NK-92 (cell line): ENCODE results near the gene CXCL10.
"Not testable (repeated sequence)": the region's sequence is repeated elsewhere in the genome, so short reads cannot be mapped to it uniquely, and the experiment has no call there.

ENCODE experiments used
- DNase-seq: peaks from one replicate; lab custom pipeline; 2025; ENCODE audit not compliant: unreplicated experiment; lab: John Stamatoyannopoulos, UW

CXCL10 gene

GRCh38 chr4:76023389-76023788, at the start of gene CXCL10:
Gene CXCL10 (minus strand): TSS chr4:76023497. CDS start chr4:76023431, 66 bp downstream.
- no peak for DNase-seq

DNA sequence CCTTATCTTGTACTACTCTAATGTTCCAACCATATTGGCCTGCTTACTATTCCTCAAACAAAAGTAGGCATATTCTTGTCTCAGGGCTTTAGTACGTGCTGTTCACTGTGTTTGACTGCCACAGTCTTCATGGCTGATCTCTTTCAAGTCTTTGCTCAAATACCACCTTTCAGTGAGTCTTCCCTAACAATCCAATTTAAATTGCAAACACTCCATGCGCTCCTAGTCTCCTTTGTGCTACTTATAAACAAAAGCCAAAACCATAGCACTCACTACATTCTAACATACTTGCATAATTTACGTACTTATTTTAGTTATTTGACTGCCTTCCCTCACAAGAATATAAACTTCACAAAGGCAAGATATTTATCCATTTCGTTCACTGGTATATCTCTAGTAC, 49.5 kb upstream of the CXCL10 start:
- no peak for DNase-seq

DNA sequence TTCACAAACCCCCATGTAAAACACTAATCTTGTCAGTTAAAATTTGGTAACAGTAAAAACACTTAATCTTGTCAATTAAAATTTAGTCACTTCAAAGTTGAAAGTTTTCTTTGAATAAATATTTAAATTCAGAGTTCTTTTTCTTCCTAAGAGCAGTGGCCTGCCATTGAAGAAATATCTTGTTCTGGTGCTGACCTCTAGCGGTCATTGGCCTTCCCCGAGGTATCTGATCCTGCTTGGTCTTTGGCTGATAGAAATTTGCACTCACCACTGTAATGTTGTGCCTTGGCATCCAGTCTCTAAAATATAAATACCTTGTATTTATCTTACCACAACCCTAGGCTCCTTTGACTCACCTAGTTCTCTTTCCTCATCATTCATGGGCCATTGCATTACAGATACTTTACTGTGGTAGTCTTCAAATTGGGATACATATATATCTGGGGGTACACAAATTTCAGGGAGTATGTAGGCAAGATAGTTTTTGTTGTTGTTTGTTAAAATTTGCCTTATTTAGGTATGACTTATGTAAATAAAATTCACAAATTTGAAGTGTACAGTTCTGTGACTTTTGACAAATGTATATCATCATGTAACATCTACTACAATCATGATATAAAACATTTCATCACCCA, 44.5 kb upstream of the CXCL10 start:
- DNase-seq = no peak

GRCh38 chr4:76066546-76066945, 43.2 kb upstream of the CXCL10 start:
- no peak for DNase-seq

DNA sequence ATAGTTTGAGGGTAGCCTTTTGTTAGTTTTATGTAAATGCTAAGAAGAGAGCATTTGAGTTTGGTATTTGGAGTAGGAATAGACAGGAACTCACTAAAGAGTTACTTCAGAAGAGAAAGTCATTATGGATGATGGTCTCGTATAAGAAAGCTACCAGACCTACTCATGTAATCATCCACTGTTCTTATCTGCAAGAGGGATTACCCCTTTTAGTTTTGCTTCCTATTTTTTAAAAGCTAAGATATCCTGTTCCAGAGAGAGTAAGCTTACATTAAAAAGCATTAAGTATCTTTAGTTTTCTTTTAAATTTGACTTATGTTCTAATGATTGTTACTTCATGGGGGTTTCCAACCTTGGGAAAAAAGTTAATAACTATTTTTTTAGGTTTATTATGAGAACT, 38.7 kb upstream of the CXCL10 start:
- no peak for DNase-seq

DNA sequence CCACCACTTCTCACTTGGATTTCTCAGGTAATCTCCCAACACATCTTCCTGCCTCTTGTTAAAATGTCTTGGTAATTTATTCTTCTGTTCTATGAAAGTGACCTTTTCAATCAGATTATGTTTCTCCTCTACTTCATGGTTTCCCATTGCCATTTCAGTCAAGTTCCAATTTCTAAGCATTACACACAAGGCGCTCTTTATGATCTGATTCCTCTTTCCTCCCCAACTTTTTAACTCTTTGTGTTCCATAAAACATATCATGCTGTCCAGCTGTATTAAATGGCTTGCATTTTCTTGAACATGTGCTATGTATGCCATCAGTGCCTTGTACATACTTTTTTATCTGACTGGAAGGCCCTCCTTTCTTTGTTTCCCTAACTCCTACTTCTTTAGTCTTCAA, 38.1 kb upstream of the CXCL10 start:
- DNase-seq = no peak

DNA sequence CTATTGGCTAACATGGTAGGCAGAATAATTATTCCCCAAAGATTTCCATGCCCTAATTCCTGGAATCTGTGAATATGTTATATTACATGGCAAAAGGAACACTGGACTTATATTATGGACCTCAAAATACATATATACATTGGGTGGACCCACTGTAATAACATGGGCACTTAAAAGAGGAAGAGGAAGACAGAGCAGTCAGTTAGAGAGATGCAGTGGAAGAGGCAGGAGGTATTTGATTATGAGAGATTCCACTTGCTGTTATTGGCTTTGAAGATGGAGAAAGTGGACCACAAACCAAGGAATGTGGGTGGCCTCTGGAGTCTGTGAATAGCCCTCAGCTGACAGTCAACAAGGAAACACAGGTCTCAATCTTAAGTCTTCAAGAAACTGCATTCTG, 37.2 kb upstream of the CXCL10 start:
- no peak for DNase-seq

DNA sequence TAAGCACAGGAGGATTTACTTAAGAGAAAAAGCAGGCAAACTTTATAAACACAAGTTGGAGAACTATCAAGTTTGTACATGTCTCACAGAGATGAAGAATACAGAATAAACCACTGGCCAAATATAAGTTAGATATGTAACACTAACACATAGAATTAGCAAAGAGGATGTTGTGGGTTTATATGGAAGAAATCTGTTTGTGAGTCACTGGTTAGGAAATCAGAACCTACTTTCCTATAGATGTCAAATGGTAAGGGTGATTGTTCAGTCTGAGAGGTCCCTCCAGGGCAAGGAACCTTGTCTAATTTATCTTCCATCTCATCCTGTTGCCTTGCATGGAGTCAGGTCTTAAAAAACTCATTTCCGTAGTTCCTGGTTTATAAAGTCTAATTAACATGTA, 36.5 kb upstream of the CXCL10 start:
- no peak for DNase-seq

- DNase-seq = no peak
Observed at GRCh38 chr4:76058888-76059426, 35.7 kb upstream of the CXCL10 start.

DNA sequence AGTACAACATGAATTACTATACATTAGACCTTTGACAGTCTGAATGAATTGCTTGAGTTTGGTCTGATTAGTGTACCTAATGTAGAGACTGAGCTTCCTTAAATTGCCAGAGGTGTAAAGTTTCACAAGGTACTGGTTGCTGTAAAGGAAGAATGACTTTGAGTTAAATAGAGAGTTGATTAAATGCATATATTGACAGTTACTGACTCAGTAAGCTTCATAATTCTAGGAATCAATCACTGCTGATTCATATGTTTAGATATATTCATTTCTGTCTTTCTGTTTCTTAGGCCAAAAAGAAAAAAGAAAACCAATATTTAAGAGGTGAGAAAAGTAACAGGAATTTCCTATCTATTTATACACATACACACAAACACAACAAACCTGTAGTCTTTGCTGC, 35.0 kb upstream of the CXCL10 start:
- no peak for DNase-seq

DNA sequence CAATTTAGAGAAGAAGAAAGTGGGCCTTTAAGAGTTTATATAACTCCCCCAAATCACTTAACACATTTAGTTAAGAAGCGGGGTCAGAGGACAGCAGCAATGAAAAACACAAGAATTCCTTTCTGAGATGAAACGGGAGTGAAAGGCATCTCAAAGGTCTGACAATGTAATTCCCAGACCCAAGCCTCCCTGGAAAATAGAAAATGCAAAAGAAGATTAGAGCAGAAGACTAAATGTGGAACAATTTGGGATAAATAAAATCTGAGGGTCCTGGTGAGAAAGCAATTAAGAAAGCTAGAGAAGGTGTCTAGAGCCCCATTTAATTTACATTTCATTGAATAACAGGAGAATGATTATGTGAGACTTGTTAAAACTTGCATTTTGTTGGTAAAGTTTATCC, 32.1 kb upstream of the CXCL10 start:
- DNase-seq = no peak

DNA sequence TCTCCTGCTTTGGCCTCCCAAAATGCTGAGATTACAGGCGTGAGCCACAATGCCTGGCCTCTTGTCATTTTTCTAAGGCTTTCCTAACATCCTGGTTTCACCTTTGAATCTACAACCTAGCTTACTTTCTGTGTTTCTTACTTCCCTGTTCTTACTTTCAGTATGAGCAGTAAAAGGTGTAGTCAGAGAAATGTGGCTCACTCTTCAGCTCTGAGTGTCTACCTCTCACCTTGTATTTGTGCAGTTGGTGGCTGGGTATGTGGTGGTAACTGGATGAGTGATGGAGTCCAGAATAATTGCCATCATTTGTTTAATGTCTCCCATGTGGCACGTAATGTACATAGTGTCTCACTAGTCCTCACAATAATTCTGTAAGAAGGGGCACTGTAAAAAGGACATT, 31.7 kb upstream of the CXCL10 start:
- DNase-seq = no peak

- DNase-seq = no peak
Observed at GRCh38 chr4:76053730-76054129, 30.4 kb upstream of the CXCL10 start.

- not testable (repeated sequence) for DNase-seq
Observed at GRCh38 chr4:76050560-76051050, 27.3 kb upstream of the CXCL10 start.

DNA sequence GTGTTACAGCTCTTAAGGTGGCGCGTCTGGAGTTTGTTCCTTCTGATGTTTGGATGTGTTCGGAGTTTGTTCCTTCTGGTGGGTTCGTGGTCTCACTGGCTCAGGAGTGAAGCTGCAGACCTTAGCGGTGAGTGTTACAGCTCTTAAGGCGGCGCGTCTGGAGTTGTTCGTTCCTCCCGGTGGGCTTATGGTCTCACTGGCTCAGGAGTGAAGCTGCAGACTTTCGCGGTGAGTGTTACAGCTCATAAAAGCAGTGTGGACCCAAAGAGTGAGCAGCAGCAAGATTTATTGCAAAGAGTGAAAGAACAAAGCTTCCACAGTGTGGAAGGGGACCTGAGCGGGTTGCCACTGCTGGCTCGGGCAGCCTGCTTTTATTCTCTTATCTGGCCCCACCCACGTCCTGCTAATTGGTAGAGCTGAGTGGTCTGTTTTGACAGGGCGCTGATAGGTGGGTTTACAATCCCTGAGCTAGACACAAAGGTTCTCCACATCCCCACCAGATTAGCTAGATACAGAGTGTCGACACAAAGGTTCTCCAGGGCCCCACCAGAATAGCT, 26.6 kb upstream of the CXCL10 start:
- not testable (repeated sequence) for DNase-seq

GRCh38 chr4:76044686-76045085, 21.4 kb upstream of the CXCL10 start:
- DNase-seq = not testable (repeated sequence)

DNA sequence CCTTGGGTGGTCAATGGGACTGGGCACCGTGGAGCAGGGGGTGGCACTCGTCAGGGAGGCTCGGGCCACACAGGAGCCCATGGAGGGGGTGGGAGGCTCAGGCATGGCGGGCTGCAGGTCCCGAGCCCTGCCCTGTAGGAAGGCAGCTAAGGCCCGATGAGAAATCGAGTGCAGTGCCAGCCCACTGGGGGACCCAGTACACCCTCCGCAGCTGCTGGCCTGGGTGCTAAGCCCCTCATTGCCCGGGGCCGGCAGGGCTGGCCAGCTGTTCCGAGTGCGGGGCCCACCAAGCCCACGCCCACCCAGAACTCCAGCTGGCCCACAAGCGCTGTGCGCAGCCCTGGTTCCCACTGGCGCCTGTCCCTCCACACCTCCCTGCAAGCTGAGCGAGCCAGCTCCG, 20.0 kb upstream of the CXCL10 start:
- not testable (repeated sequence) for DNase-seq

GRCh38 chr4:76042241-76042998, 19.1 kb upstream of the CXCL10 start:
- not testable (repeated sequence) for DNase-seq

- no peak for DNase-seq
Observed at GRCh38 chr4:76036855-76037254, 13.6 kb upstream of the CXCL10 start.

DNA sequence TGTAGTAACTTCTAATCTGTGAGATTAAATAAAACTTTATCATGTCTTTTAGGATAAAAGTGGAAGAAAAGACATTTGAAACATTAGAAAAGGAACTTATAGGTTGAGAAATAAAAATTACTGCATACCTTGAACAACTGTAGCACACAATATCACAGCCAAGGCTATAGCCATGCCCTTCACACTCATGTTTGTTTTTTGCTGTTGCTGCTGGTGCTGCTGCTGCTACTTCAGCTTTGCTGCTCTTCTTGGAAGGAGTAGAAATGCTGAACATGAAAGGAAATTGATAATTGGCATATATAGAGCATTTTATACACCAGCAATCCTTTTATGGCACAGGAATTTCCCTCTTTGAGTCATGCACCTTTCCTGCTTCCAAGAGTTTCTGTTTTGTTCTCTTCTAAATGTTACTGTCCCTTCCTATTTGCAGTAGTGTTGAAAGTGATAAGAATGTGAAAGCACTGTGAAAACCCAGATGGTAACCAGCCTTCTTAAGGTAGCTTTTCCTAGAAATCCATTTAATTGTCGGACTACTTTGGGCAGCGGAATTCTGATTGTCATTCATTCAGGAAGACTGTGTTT, 12.6 kb upstream of the CXCL10 start, which contains the start of gene CXCL11:
TSS of gene CXCL11 (minus strand) at position 272 of the 582 bp plus-strand sequence. CDS start at position 189, 83 bp downstream.
- no peak for DNase-seq

- DNase-seq = no peak
Observed at GRCh38 chr4:76035141-76035540, 11.8 kb upstream of the CXCL10 start.
